Measurements from ENCODE around the gene LRP4.

The LRP4 gene

GRCh38 chr11:46895821-46896220 lies 22.5 kb downstream of the LRP4 start:
- no peak overlapping the region for H4K5ac ChIP-seq (ENCODE audit: low read length)
- H3K79me2 ChIP-seq (ENCODE audit: control insufficient read depth, insufficient read depth, low read length): no peaks in the 10 kb centered on the region
- H3K23ac ChIP-seq (ENCODE audit: low read length): no peak overlapping the region
- no peak overlapping the region for H2BK15ac ChIP-seq (replicated peaks; ENCODE audit: low read depth)
- H4K8ac ChIP-seq (ENCODE audit: low read depth, low read length): no peak overlapping the region
- WGBS (ENCODE audit: extremely low coverage, insufficient coverage, low lambda C conversion rate): no CpG with 5 or more reads among the region's 10 CpGs
- H2BK5ac ChIP-seq (ENCODE audit: low read length): no peak overlapping the region
- H3K36me3 ChIP-seq (ENCODE audit: control insufficient read depth, insufficient read depth, low read length): peaks cover 10% of the 10 kb centered on the region
- H3K56ac ChIP-seq (ENCODE audit: low read length): no peak overlapping the region
- no peak overlapping the region for H3K27ac ChIP-seq (ENCODE audit: low read depth, low read length)
- H3K9ac ChIP-seq (ENCODE audit: low read length): no peak overlapping the region
- no peaks in the 10 kb centered on the region for H3K4me1 ChIP-seq (ENCODE audit: control insufficient read depth, low read depth, low read length)
- no peak overlapping the region for H3K4ac ChIP-seq (ENCODE audit: low read depth, low read length)
- H3K27me3 ChIP-seq (ENCODE audit: insufficient read depth, low read length, poor library complexity): no peaks in the 10 kb centered on the region
- H3K4me3 ChIP-seq (ENCODE audit: low read length): no peak overlapping the region
- DNase-seq: no peak
- peaks cover 3% of the 10 kb centered on the region for H3K79me1 ChIP-seq (ENCODE audit: low read length)
- no peak overlapping the region for H3K18ac ChIP-seq (ENCODE audit: low read length)
- H2BK120ac ChIP-seq (ENCODE audit: low read depth, low read length): no peak overlapping the region
- no peak overlapping the region for H2AK5ac ChIP-seq (ENCODE audit: low read length)
- H3K4me2 ChIP-seq (ENCODE audit: low read length): no peak overlapping the region

GRCh38 chr11:46894961-46895360 lies 23.4 kb downstream of the LRP4 start:
- WGBS (ENCODE audit: extremely low coverage, insufficient coverage, low lambda C conversion rate): no CpG with 5 or more reads among the region's 10 CpGs
- no peaks in the 10 kb centered on the region for H3K27me3 ChIP-seq (ENCODE audit: insufficient read depth, low read length, poor library complexity)

DNA sequence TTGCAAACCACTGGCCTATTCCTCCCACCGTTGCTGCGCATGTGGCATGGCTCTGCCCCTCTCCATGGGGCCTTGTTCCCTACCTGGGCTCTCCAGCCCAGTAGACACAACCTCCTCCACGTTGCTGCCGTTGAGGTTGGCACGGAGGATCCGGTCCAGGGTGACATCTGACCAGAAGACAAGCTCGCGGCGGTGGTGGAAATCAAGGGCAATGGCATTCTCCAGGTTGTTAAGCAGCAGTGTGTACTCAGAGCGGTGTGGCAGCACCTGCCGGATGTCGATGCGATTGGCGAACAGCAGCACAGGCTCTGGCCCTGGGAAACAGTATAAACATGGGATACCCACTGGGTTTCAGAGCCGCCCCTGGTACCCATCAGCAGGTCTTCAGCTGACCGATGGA lies 23.8 kb downstream of the LRP4 start:
- Histone ChIP-seq H4K8ac (ENCODE audit: low read depth, low read length) (no peak overlapping the region), H3K27ac (ENCODE audit: low read depth, low read length) (no peak overlapping the region), H4K5ac (ENCODE audit: low read length) (no peak overlapping the region), H3K4me2 (ENCODE audit: low read length) (no peak overlapping the region), H3K56ac (ENCODE audit: low read length) (no peak overlapping the region), H3K9ac (ENCODE audit: low read length) (no peak overlapping the region), H3K79me1 (ENCODE audit: low read length) (peaks cover 3% of the 10 kb centered on the region), H3K27me3 (ENCODE audit: insufficient read depth, low read length, poor library complexity) (no peaks in the 10 kb centered on the region), H2BK5ac (ENCODE audit: low read length) (no peak overlapping the region), H3K36me3 (ENCODE audit: control insufficient read depth, insufficient read depth, low read length) (peaks cover 14% of the 10 kb centered on the region), H3K18ac (ENCODE audit: low read length) (no peak overlapping the region), H2AK5ac (ENCODE audit: low read length) (no peak overlapping the region), H2BK120ac (ENCODE audit: low read depth, low read length) (no peak overlapping the region), H3K4me1 (ENCODE audit: control insufficient read depth, low read depth, low read length) (no peaks in the 10 kb centered on the region), H3K79me2 (ENCODE audit: control insufficient read depth, insufficient read depth, low read length) (no peaks in the 10 kb centered on the region), H3K23ac (ENCODE audit: low read length) (no peak overlapping the region), H2BK15ac (replicated peaks; ENCODE audit: low read depth) (no peak overlapping the region), H3K4ac (ENCODE audit: low read depth, low read length) (no peak overlapping the region), H3K4me3 (ENCODE audit: low read length) (no peak overlapping the region)
- WGBS (ENCODE audit: extremely low coverage, insufficient coverage, low lambda C conversion rate): no CpG with 5 or more reads among the region's 16 CpGs
- DNase-seq: no peak

More at GRCh38 chr11:46894961-46895360, 23.4 kb downstream of the LRP4 start:
- Histone ChIP-seq H3K18ac (ENCODE audit: low read length) (no peak overlapping the region), H2AK5ac (ENCODE audit: low read length) (no peak overlapping the region), H3K9ac (ENCODE audit: low read length) (no peak overlapping the region), H3K4me3 (ENCODE audit: low read length) (no peak overlapping the region), H3K56ac (ENCODE audit: low read length) (no peak overlapping the region), H3K27ac (ENCODE audit: low read depth, low read length) (no peak overlapping the region), H4K5ac (ENCODE audit: low read length) (no peak overlapping the region), H3K23ac (ENCODE audit: low read length) (no peak overlapping the region), H3K4me2 (ENCODE audit: low read length) (no peak overlapping the region), H2BK120ac (ENCODE audit: low read depth, low read length) (no peak overlapping the region), H4K8ac (ENCODE audit: low read depth, low read length) (no peak overlapping the region), H2BK5ac (ENCODE audit: low read length) (no peak overlapping the region), H3K79me2 (ENCODE audit: control insufficient read depth, insufficient read depth, low read length) (no peaks in the 10 kb centered on the region), H3K4ac (ENCODE audit: low read depth, low read length) (no peak overlapping the region), H3K36me3 (ENCODE audit: control insufficient read depth, insufficient read depth, low read length) (peaks cover 13% of the 10 kb centered on the region), H3K79me1 (ENCODE audit: low read length) (peaks cover 3% of the 10 kb centered on the region), H3K4me1 (ENCODE audit: control insufficient read depth, low read depth, low read length) (no peaks in the 10 kb centered on the region), H2BK15ac (replicated peaks; ENCODE audit: low read depth) (no peak overlapping the region)
- DNase-seq: no peak

GRCh38 chr11:46892838-46893237 lies 25.5 kb downstream of the LRP4 start:
- Histone ChIP-seq H3K23ac (ENCODE audit: low read length) (no peak overlapping the region), H3K36me3 (ENCODE audit: control insufficient read depth, insufficient read depth, low read length) (peaks cover 19% of the 10 kb centered on the region), H3K56ac (ENCODE audit: low read length) (no peak overlapping the region), H4K5ac (ENCODE audit: low read length) (no peak overlapping the region), H3K4me3 (ENCODE audit: low read length) (no peak overlapping the region), H3K4me2 (ENCODE audit: low read length) (no peak overlapping the region), H3K27me3 (ENCODE audit: insufficient read depth, low read length, poor library complexity) (no peaks in the 10 kb centered on the region), H3K79me2 (ENCODE audit: control insufficient read depth, insufficient read depth, low read length) (no peaks in the 10 kb centered on the region), H3K4ac (ENCODE audit: low read depth, low read length) (no peak overlapping the region), H2BK5ac (ENCODE audit: low read length) (no peak overlapping the region), H2BK15ac (replicated peaks; ENCODE audit: low read depth) (no peak overlapping the region), H3K18ac (ENCODE audit: low read length) (no peak overlapping the region), H2AK5ac (ENCODE audit: low read length) (no peak overlapping the region), H3K9ac (ENCODE audit: low read length) (no peak overlapping the region), H4K8ac (ENCODE audit: low read depth, low read length) (no peak overlapping the region), H2BK120ac (ENCODE audit: low read depth, low read length) (no peak overlapping the region), H3K27ac (ENCODE audit: low read depth, low read length) (no peak overlapping the region), H3K4me1 (ENCODE audit: control insufficient read depth, low read depth, low read length) (no peaks in the 10 kb centered on the region), H3K79me1 (ENCODE audit: low read length) (peaks cover 2% of the 10 kb centered on the region)
- DNase-seq: no peak
- WGBS (ENCODE audit: extremely low coverage, insufficient coverage, low lambda C conversion rate): no CpG with 5 or more reads among the region's 9 CpGs

DNA sequence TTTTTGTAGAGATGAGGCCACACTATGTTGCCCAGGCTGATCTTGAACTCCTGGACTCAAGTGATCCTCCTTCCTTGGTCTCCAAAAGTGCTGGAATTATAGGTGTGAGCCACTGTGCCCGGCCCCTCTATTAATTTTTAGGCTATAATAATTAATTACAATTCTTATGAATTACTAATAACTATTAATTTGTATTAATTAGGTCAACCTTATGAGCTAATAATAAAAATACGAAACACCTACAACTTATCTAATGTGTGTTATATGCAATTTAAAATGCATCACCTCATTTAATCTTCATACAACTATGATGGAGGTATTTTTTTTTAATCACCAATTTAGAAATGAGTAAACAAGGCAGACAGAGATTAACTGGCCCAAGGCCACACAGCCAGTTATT lies 26.2 kb downstream of the LRP4 start:
- no peaks in the 10 kb centered on the region for H3K4me1 ChIP-seq (ENCODE audit: control insufficient read depth, low read depth, low read length)

DNA sequence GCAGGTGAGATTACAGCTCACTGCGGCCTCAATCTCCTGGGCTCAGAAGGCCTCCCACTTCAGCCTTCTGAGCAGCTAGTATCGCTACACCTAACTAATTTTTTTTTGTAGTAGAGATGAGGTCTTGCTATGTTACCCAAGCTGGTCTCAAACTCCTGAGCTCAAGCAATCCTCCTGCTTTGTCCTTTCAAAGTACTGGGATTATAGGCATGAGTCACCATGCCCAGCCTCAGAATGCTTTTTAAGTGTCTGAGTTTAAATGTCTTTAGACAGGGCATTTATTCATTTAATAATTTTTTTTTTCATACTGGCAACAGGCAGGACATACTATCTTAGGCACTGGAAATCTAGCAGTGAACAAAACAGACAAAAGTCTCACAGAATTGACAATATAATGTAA lies 27.7 kb downstream of the LRP4 start:
- no peaks in the 10 kb centered on the region for H3K79me1 ChIP-seq (ENCODE audit: low read length)
- no CpG with 5 or more reads among the region's 2 CpGs for WGBS (ENCODE audit: extremely low coverage, insufficient coverage, low lambda C conversion rate)
- no peak overlapping the region for H4K5ac ChIP-seq (ENCODE audit: low read length)

More for the DNA sequence above, 26.2 kb downstream of the LRP4 start:
- DNase-seq: no peak
- no peak overlapping the region for H2BK5ac ChIP-seq (ENCODE audit: low read length)
- H3K56ac ChIP-seq (ENCODE audit: low read length): no peak overlapping the region
- peaks cover 2% of the 10 kb centered on the region for H3K79me1 ChIP-seq (ENCODE audit: low read length)
- no peak overlapping the region for H3K4me2 ChIP-seq (ENCODE audit: low read length)
- H3K4ac ChIP-seq (ENCODE audit: low read depth, low read length): no peak overlapping the region
- H3K4me3 ChIP-seq (ENCODE audit: low read length): no peak overlapping the region
- H3K79me2 ChIP-seq (ENCODE audit: control insufficient read depth, insufficient read depth, low read length): no peaks in the 10 kb centered on the region
- H4K5ac ChIP-seq (ENCODE audit: low read length): no peak overlapping the region
- H4K8ac ChIP-seq (ENCODE audit: low read depth, low read length): no peak overlapping the region
- 100% methylated on average over 1 of the region's 2 CpGs for WGBS (ENCODE audit: extremely low coverage, insufficient coverage, low lambda C conversion rate)
- no peak overlapping the region for H2AK5ac ChIP-seq (ENCODE audit: low read length)
- no peak overlapping the region for H3K18ac ChIP-seq (ENCODE audit: low read length)
- H3K23ac ChIP-seq (ENCODE audit: low read length): no peak overlapping the region
- H2BK15ac ChIP-seq (replicated peaks; ENCODE audit: low read depth): no peak overlapping the region
- H3K27me3 ChIP-seq (ENCODE audit: insufficient read depth, low read length, poor library complexity): no peaks in the 10 kb centered on the region
- peaks cover 21% of the 10 kb centered on the region for H3K36me3 ChIP-seq (ENCODE audit: control insufficient read depth, insufficient read depth, low read length)
- H3K27ac ChIP-seq (ENCODE audit: low read depth, low read length): no peak overlapping the region
- no peak overlapping the region for H3K9ac ChIP-seq (ENCODE audit: low read length)
- no peak overlapping the region for H2BK120ac ChIP-seq (ENCODE audit: low read depth, low read length)

More for the DNA sequence above, 27.7 kb downstream of the LRP4 start:
- H3K4ac ChIP-seq (ENCODE audit: low read depth, low read length): no peak overlapping the region
- H3K36me3 ChIP-seq (ENCODE audit: control insufficient read depth, insufficient read depth, low read length): peaks cover 28% of the 10 kb centered on the region
- no peak overlapping the region for H2BK5ac ChIP-seq (ENCODE audit: low read length)
- DNase-seq: no peak
- H3K4me1 ChIP-seq (ENCODE audit: control insufficient read depth, low read depth, low read length): no peaks in the 10 kb centered on the region
- no peak overlapping the region for H3K18ac ChIP-seq (ENCODE audit: low read length)
- no peak overlapping the region for H3K4me2 ChIP-seq (ENCODE audit: low read length)
- H3K79me2 ChIP-seq (ENCODE audit: control insufficient read depth, insufficient read depth, low read length): no peaks in the 10 kb centered on the region
- H3K23ac ChIP-seq (ENCODE audit: low read length): no peak overlapping the region
- H2BK120ac ChIP-seq (ENCODE audit: low read depth, low read length): no peak overlapping the region
- no peak overlapping the region for H3K27ac ChIP-seq (ENCODE audit: low read depth, low read length)
- no peak overlapping the region for H3K4me3 ChIP-seq (ENCODE audit: low read length)
- H3K9ac ChIP-seq (ENCODE audit: low read length): no peak overlapping the region
- no peak overlapping the region for H3K56ac ChIP-seq (ENCODE audit: low read length)
- H2BK15ac ChIP-seq (replicated peaks; ENCODE audit: low read depth): no peak overlapping the region
- H3K27me3 ChIP-seq (ENCODE audit: insufficient read depth, low read length, poor library complexity): no peaks in the 10 kb centered on the region
- no peak overlapping the region for H2AK5ac ChIP-seq (ENCODE audit: low read length)
- no peak overlapping the region for H4K8ac ChIP-seq (ENCODE audit: low read depth, low read length)
